ENCODE measurements around the gene ZNF268.

- TF ChIP-seq EP300 (IDR thresholded peaks at IDR 0.05) (no peak), CTCF (IDR thresholded peaks at IDR 0.05) (no peak)
These were observed 21.4 kb downstream of the ZNF268 start for GRCh38 chr12:133202493-133203343.
